Vagina (tissue), 2 donors: ENCODE data around the gene SLC12A7.

ENCODE experiments used
- CTCF ChIP-seq, 3 experiments: fragments of 450-650 bp in 2 of 3; fragments of 200-600 bp in 1 of 3; sonication (generic) in 1 of 3; IDR thresholded peaks; one replicate each; pipeline ENCODE4 v1.5.1; 2017 to 2019; ENCODE audit warnings: antibody characterized with exemption in 3 of 3, mild to moderate bottlenecking in 2 of 3, moderate library complexity in 2 of 3
- POLR2AphosphoS5 ChIP-seq, 2 donors: sonication (generic); formaldehyde crosslinking; IDR thresholded peaks; one replicate each; pipeline ENCODE4 v1.9.0; 2017; ENCODE audit warnings: antibody characterized with exemption in 2 of 2, mild to moderate bottlenecking in 2 of 2, low read depth in 1 of 2; ENCODE audit not compliant: insufficient read depth in 1 of 2

GRCh38 chr5:1111241-1111726 is 579 bp downstream of the SLC12A7 start:
- TF ChIP-seq POLR2AphosphoS5 (IDR thresholded peaks at IDR 0.05; ENCODE audit: insufficient read depth in 1 of 2, low read depth in 1 of 2) (no peak), CTCF (IDR thresholded peaks at IDR 0.05) (no peak)
